HG03442 (cell line): ENCODE results near the gene CHAC1.

Experiments
- ATAC-seq: cut with Tn5 transposase; IDR thresholded peaks from one replicate; pipeline ENCODE4 v1.9.1; 2021; ENCODE audit warnings: mild to moderate bottlenecking, moderate library complexity; ENCODE audit not compliant: unreplicated experiment

Gene CHAC1

GRCh38 chr15:40923551-40923950, 29.7 kb upstream of the CHAC1 start:
- ATAC-seq = no peak

GRCh38 chr15:40925495-40925862, 27.8 kb upstream of the CHAC1 start:
- no peak for ATAC-seq

- ATAC-seq = no peak
Measured at GRCh38 chr15:40925863-40926658, 27.2 kb upstream of the CHAC1 start.

GRCh38 chr15:40926659-40927494, 26.4 kb upstream of the CHAC1 start:
- no peak for ATAC-seq

DNA sequence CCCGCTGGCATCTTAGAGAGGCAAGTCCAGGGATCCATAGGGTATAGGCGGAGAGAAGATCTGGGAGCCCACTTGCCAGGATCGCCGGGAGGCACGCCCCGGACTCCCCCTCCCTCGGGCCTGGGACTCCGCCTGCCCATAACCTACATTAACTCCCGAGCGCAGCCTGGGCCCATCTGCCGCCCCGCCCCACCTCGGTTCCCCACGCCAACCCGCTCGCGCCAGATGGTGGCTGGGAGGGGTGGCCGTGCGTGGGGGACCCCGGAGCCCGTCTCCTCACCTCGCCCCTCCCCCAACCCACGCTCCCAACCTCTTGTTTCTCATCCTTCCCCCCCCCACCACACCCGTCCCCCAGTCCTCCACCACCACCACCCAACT, 25.8 kb upstream of the CHAC1 start:
- no peak for ATAC-seq

DNA sequence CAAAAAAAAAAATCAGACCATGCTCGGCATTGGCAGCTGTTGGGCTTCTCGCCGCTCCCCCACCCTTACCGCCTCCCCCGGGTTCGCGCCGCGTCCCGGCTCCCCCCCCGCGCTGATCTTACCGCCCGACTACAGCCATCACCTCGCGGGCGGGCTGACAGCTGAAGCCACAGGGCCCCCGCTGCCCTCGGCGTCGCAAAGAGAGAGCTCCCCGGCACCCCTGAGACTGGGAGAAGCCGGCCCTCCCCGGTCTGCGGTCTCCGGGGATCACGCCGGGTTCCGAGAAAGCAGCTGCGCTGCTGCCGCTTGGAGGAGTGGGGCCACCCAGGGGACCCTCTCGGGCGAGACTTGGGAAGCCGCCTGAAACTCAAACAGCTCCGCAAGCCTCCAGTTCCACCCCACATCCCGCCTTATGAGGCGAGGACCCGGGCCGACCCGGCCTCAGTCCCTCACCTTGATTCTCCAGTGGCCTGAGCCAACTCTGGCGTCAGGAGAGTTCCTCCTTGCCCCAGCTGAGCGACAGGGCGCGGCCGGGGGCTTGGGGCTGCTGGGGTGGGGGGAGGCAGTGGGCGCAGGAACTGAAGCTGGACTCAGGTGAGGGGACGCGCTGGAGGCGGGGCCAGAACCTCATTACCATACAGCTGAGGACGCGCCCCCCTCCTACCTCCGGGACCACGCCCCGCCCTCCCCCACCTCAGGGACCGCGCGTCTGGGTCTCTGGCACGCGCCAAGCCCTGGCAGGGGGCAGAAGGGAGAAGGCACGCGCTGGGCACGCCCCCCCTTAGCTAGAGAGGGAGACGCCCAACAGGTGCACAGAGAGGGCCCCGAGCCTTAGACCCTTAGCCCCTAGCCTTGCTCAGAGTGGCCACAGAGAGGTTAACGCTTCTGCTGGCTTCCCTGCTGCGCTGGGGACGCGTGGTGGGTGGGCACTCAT, 25.1 kb upstream of the CHAC1 start:
- ATAC-seq = no peak

GRCh38 chr15:40928821-40929659, 24.2 kb upstream of the CHAC1 start, which contains the start of gene DLL4:
TSS of gene DLL4 (plus strand) at chr15:40929340. CDS start at chr15:40929669, 329 bp downstream.
- no peak for ATAC-seq

DNA sequence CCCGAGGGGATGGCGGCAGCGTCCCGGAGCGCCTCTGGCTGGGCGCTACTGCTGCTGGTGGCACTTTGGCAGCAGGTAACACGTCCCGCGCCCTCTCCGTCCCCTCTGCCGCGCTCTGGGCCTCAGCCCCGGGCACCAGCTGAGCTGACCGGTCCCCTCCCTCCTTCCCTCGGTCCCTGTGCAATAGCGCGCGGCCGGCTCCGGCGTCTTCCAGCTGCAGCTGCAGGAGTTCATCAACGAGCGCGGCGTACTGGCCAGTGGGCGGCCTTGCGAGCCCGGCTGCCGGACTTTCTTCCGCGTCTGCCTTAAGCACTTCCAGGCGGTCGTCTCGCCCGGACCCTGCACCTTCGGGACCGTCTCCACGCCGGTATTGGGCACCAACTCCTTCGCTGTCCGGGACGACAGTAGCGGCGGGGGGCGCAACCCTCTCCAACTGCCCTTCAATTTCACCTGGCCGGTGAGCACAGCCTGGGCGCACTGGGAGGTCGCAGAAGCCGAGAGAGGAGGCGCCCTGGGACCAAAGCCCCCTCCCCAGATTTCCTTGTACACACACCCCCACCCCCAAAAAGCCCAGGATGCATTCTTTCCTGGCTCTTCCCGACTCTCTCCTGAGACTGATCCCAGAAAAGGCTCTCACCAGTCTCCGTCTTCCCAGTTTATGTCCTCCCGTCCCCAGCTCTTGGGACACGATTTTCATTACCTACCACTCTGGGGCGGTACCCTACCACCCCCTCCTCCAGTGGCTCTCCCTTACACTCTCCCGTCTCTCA, 23.4 kb upstream of the CHAC1 start:
- ATAC-seq = no peak

DNA sequence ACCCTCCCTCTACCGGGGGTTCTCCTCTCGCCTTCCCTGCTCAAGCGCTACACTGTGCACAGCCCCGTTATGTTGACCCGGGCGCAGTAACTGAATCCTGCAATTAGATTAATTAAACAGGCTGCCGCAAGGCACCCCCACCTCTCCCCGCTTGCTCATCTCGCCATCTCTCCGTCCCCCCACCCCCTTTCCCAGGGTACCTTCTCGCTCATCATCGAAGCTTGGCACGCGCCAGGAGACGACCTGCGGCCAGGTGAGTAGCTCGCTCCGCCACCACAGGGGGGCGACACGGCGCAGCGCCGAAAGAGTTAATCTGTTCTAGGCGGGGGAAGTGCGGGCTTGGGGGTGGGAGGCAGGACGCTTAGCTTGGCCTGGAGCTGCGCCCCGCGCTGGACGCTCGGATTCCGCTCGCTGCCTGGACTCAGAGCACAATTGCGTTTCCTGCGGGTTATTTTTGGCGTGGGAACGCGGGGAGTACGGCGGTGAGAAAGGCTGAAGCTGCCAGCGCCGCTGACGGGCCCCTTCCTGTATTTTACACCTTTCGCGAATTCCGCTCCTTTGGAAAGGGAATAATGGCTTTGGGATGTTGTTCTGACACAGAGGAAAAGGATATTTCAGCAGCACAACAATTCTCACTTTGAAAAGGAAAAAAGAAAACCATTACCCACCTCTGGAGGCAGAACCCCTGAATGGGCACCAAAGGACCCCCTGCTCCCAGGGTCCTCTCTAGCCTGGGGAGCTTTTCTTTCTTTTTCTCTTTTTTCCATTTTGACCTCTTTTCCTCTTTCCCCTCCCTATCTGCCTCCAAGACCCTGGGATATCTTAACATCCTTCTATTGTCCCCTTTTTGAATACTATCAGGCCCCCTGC, 22.6 kb upstream of the CHAC1 start:
- ATAC-seq = no peak

GRCh38 chr15:40931300-40932142, 21.8 kb upstream of the CHAC1 start:
- no peak for ATAC-seq

- no peak for ATAC-seq
Measured at GRCh38 chr15:40932156-40932555, 21.1 kb upstream of the CHAC1 start.

- no peak for ATAC-seq
Measured at GRCh38 chr15:40932649-40933516, 20.4 kb upstream of the CHAC1 start.

DNA sequence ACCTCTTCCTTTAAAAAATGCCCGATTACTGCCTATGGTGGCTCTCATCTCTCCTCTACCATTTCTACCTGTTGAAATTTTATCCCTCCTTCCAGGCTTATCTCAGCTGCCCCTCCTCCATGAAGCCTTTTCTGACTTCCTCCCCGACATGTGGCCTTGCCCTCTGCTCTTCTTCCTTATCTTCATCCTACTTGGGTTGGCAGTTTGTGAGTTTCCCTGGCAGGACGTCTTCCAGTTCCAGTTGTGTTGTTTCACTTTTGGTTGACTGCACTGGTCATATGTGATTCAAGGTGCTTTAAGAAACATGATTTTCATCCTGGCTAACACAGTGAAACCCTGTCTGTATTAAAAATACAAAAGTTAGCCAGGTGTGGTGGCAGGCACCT, 19.8 kb upstream of the CHAC1 start:
- ATAC-seq = no peak

DNA sequence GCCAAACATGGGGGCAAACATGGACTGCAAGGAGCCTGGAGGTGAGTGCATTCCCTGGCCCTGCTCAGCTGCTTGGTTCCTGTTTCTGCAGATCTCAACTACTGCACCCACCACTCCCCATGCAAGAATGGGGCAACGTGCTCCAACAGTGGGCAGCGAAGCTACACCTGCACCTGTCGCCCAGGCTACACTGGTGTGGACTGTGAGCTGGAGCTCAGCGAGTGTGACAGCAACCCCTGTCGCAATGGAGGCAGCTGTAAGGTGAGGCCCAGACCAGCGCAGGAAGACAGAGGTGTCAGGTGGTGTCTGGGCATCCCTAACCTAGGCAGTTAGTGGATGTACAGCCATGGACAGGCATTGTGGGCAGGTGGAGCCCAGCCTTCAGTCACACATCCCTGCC, 18.8 kb upstream of the CHAC1 start:
- ATAC-seq = no peak

DNA sequence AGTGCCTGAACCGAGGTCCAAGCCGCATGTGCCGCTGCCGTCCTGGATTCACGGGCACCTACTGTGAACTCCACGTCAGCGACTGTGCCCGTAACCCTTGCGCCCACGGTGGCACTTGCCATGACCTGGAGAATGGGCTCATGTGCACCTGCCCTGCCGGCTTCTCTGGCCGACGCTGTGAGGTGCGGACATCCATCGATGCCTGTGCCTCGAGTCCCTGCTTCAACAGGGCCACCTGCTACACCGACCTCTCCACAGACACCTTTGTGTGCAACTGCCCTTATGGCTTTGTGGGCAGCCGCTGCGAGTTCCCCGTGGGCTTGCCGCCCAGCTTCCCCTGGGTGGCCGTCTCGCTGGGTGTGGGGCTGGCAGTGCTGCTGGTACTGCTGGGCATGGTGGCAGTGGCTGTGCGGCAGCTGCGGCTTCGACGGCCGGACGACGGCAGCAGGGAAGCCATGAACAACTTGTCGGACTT, 17.0 kb upstream of the CHAC1 start:
- ATAC-seq = no peak
